H9 (cell line): ENCODE data around the gene IFNA6. TPM values are rescaled to one million over a fixed set of nuclear protein-coding genes. Genes with fewer than 3 reads are reported as not detected.

Experiments used
- DNase-seq: peaks from one replicate; pipeline ENCODE4 v3.0.0-alpha.2; 2017
- H2AFZ ChIP-seq: one replicate; pipeline ENCODE4 v1.6.1; 2013; ENCODE audit warnings: mild to moderate bottlenecking, low read length, control low read depth, moderate library complexity
- H2AK5ac ChIP-seq: 2 replicates; pipeline ENCODE4 v1.6.1; 2013; ENCODE audit warnings: low read length, control low read depth, mixed read lengths; ENCODE audit not compliant: insufficient read length
- H2BK120ac ChIP-seq: one replicate; pipeline ENCODE4 v1.6.1; 2013; ENCODE audit warnings: low read depth, mild to moderate bottlenecking, low read length, control low read depth, inconsistent platforms; ENCODE audit not compliant: poor library complexity, severe bottlenecking
- H2BK12ac ChIP-seq: 2 replicates; pipeline ENCODE4 v1.6.1; 2013; ENCODE audit warnings: low read length, control low read depth, mixed read lengths, low read depth; ENCODE audit not compliant: insufficient read length
- H2BK15ac ChIP-seq: 2 replicates; pipeline ENCODE4 v1.6.1; 2013; ENCODE audit warnings: low read depth, low read length, control low read depth
- H2BK20ac ChIP-seq: one replicate; pipeline ENCODE4 v1.6.1; 2013; ENCODE audit warnings: low read depth, mild to moderate bottlenecking, low read length, control low read depth, inconsistent platforms; ENCODE audit not compliant: poor library complexity, severe bottlenecking
- H2BK5ac ChIP-seq: 2 replicates; pipeline ENCODE4 v1.6.1; 2013; ENCODE audit warnings: low read length, control low read depth, mixed read lengths; ENCODE audit not compliant: insufficient read length
- H3K14ac ChIP-seq: 2 replicates; pipeline ENCODE4 v1.6.1; 2013; ENCODE audit warnings: low read length, control low read depth; ENCODE audit not compliant: insufficient read depth
- H3K18ac ChIP-seq: 2 replicates; pipeline ENCODE4 v1.6.1; 2013; ENCODE audit warnings: low read depth, mild to moderate bottlenecking, mixed read lengths, low read length, control low read depth; ENCODE audit not compliant: insufficient read length
- H3K23ac ChIP-seq: 2 replicates; pipeline ENCODE4 v1.6.1; 2013; ENCODE audit warnings: low read length, control low read depth, mixed read lengths, low read depth; ENCODE audit not compliant: insufficient read length
- H3K23me2 ChIP-seq: 2 replicates; pipeline ENCODE4 v1.6.1; 2013; ENCODE audit warnings: low read depth, mild to moderate bottlenecking, mixed read lengths, low read length, control low read depth; ENCODE audit not compliant: insufficient read length, poor library complexity, severe bottlenecking
- H3K27ac ChIP-seq: 2 replicates; pipeline ENCODE4 v1.5.1; 2013; ENCODE audit warnings: low read length, control low read depth, mixed read lengths, low read depth; ENCODE audit not compliant: insufficient read length
- H3K27me3 ChIP-seq: 2 replicates; pipeline ENCODE4 v1.6.1; 2013; ENCODE audit warnings: low read length, control low read depth, inconsistent platforms; ENCODE audit not compliant: insufficient read depth
- H3K4ac ChIP-seq: 2 replicates; pipeline ENCODE4 v1.6.1; 2013; ENCODE audit warnings: low read depth, mild to moderate bottlenecking, control low read depth, inconsistent platforms, low read length, moderate library complexity
- H3K4me1 ChIP-seq: 2 replicates; pipeline ENCODE4 v1.6.1; 2013; ENCODE audit warnings: low read length, control low read depth, inconsistent platforms; ENCODE audit not compliant: insufficient read depth
- H3K4me2 ChIP-seq: 2 replicates; pipeline ENCODE4 v1.6.1; 2013; ENCODE audit warnings: low read length, control low read depth, mixed read lengths; ENCODE audit not compliant: insufficient read length, insufficient read depth
- H3K56ac ChIP-seq: 2 replicates; pipeline ENCODE4 v1.6.1; 2013; ENCODE audit warnings: low read depth, mild to moderate bottlenecking, mixed read lengths, low read length, control low read depth; ENCODE audit not compliant: insufficient read length
- H3K79me1 ChIP-seq: 2 replicates; pipeline ENCODE4 v1.6.1; 2013; ENCODE audit warnings: low read depth, mild to moderate bottlenecking, moderate library complexity, low read length, control low read depth, inconsistent platforms; ENCODE audit not compliant: insufficient read depth, poor library complexity, severe bottlenecking
- H3K79me2 ChIP-seq: 2 replicates; pipeline ENCODE4 v1.6.1; 2013; ENCODE audit warnings: low read length, control low read depth, inconsistent platforms; ENCODE audit not compliant: insufficient read depth
- H3K9ac ChIP-seq: 2 replicates; pipeline ENCODE4 v1.6.1; 2013; ENCODE audit warnings: low read length, control low read depth, mixed read lengths; ENCODE audit not compliant: insufficient read length; ENCODE audit errors: extremely low read depth
- H3K9me3 ChIP-seq: one replicate; pipeline ENCODE4 v1.6.1; 2013; ENCODE audit warnings: low read depth, low read length, inconsistent platforms; ENCODE audit not compliant: control insufficient read depth
- H3T11ph ChIP-seq: one replicate; pipeline ENCODE4 v1.6.1; 2013; ENCODE audit warnings: mild to moderate bottlenecking, low read length, control low read depth, inconsistent platforms
- H4K20me1 ChIP-seq: one replicate; pipeline ENCODE4 v1.6.1; 2013; ENCODE audit not compliant: control insufficient read depth, insufficient read length, insufficient read depth
- H4K5ac ChIP-seq: 2 replicates; pipeline ENCODE4 v1.6.1; 2013; ENCODE audit warnings: low read depth, mild to moderate bottlenecking, mixed read lengths, low read length, control low read depth; ENCODE audit not compliant: insufficient read length
- H4K8ac ChIP-seq: replicated peaks from 2 replicates; pipeline ENCODE4 v1.6.1; 2013; ENCODE audit warnings: low read length, control low read depth, mixed read lengths, low read depth; ENCODE audit not compliant: insufficient read length
- H4K91ac ChIP-seq: 2 replicates; pipeline ENCODE4 v1.6.1; 2013; ENCODE audit warnings: low read depth, mild to moderate bottlenecking, moderate library complexity, mixed read lengths, low read length, control low read depth; ENCODE audit not compliant: insufficient read length
- H3K27ac Mint-ChIP-seq, 3 experiments: 2 replicates in 2 of 3; 3 replicates in 1 of 3; pipeline ENCODE4 v1.8.0; 2020 to 2021; ENCODE audit warnings: mixed read lengths in 3 of 3, mild to moderate bottlenecking in 1 of 3, moderate library complexity in 1 of 3
- H3K27me3 Mint-ChIP-seq: 2 replicates; pipeline ENCODE4 v1.8.0; 2021; ENCODE audit warnings: low read depth, mild to moderate bottlenecking, moderate library complexity, mixed read lengths
- H3K36me3 Mint-ChIP-seq, 3 experiments: 2 replicates in 2 of 3; 3 replicates in 1 of 3; pipeline ENCODE4 v1.8.0; 2020 to 2021; ENCODE audit warnings: low read depth in 3 of 3, mixed read lengths in 3 of 3; ENCODE audit not compliant: insufficient read depth in 1 of 3
- H3K4me1 Mint-ChIP-seq, 2 experiments: 2 replicates each; pipeline ENCODE4 v1.8.0; 2020; ENCODE audit warnings: mixed read lengths in 2 of 2
- H3K4me3 Mint-ChIP-seq, 2 experiments: 2 replicates in 1 of 2; 3 replicates in 1 of 2; pipeline ENCODE4 v1.8.0; 2020 to 2021; ENCODE audit warnings: mild to moderate bottlenecking in 2 of 2, mixed read lengths in 2 of 2, moderate library complexity in 1 of 2
- H3K9me3 Mint-ChIP-seq, 2 experiments: 2 replicates in 1 of 2; 3 replicates in 1 of 2; pipeline ENCODE4 v1.8.0; 2020; ENCODE audit warnings: mild to moderate bottlenecking in 2 of 2, mixed read lengths in 2 of 2, moderate library complexity in 1 of 2
- CTCF ChIP-seq: fragments of 200-600 bp; sonication (generic); conservative IDR thresholded peaks from 3 replicates; pipeline ENCODE4 v1.8.0; 2021; ENCODE audit warnings: antibody characterized with exemption, mild to moderate bottlenecking
- WGBS: extraction: QIAGEN DNeasy Blood & Tissue Kit; methylation state at CpG from one replicate; pipeline ENCODE4 v1.1.7; 2013; ENCODE audit warnings: missing lambda C conversion rate, low lambda C conversion rate, mixed read lengths; ENCODE audit not compliant: insufficient read length; ENCODE audit errors: extremely low coverage; 5-methylcytosine and 5-hydroxymethylcytosine counted together
- total RNA-seq: library from RNA; stranded (reverse); gene quantifications from 2 replicates; pipeline ENCODE4 v1.2.1, GENCODE V29; 2021

Gene IFNA6
- total RNA-seq, 1 experiment from 2014 or later: not detected

- Mint-ChIP-seq H3K27ac (no peak within 1 kb of the TSS), H3K27me3 (peaks cover 29% of the 10 kb centered on the region), H3K9me3 (no peaks in the 10 kb centered on the region), H3K4me3 (no peak within 1 kb of the TSS), H3K36me3 (no peaks in the 10 kb centered on the region), H3K4me1 (no peaks in the 10 kb centered on the region)
- Histone ChIP-seq H2AK5ac (no peak within 1 kb of the TSS), H3T11ph (no peak within 1 kb of the TSS), H3K56ac (no peak within 1 kb of the TSS), H2BK12ac (no peak within 1 kb of the TSS), H4K91ac (no peak within 1 kb of the TSS), H3K4me1 (no peaks in the 10 kb centered on the region), H2BK15ac (no peak within 1 kb of the TSS), H3K79me1 (no peaks in the 10 kb centered on the region), H3K18ac (no peak within 1 kb of the TSS), H3K9me3 (no peaks in the 10 kb centered on the region), H4K20me1 (no peaks in the 10 kb centered on the region), H3K4ac (no peak within 1 kb of the TSS), H2BK5ac (no peak within 1 kb of the TSS), H3K9ac (no peak within 1 kb of the TSS), H3K14ac (no peak within 1 kb of the TSS), H2AFZ (no peak within 1 kb of the TSS), H3K23ac (no peak within 1 kb of the TSS), H3K4me2 (no peak within 1 kb of the TSS), H4K8ac (no peak within 1 kb of the TSS), H3K79me2 (no peaks in the 10 kb centered on the region), H3K27ac (no peak within 1 kb of the TSS), H3K23me2 (no peaks in the 10 kb centered on the region), H3K27me3 (no peaks in the 10 kb centered on the region), H4K5ac (no peak within 1 kb of the TSS), H2BK20ac (no peak within 1 kb of the TSS), H2BK120ac (no peak within 1 kb of the TSS)
- TF ChIP-seq CTCF: no peak
- no peak for DNase-seq
- no CpG with 5 or more reads among the region's 2 CpGs for WGBS
Measured at GRCh38 chr9:21305213-21305612, 45.5 kb downstream of the IFNA6 start, which contains the start of gene IFNA5. IFNA5 (minus strand) TSS chr9:21305313; CDS start chr9:21305256, 57 bp downstream.

Other genes with a start within 250 kb of the IFNA6 start
- not detected in 2 replicates for gene IFNW1, start 209.1 kb downstream of the IFNA6 start, total RNA-seq
- not detected in 2 replicates for gene IFNA21, start 184.2 kb downstream of the IFNA6 start, total RNA-seq
- not detected in 2 replicates for gene IFNA4, start 163.3 kb downstream of the IFNA6 start, total RNA-seq
- gene IFNA7, start 148.7 kb downstream of the IFNA6 start, total RNA-seq: not detected in 2 replicates
- gene IFNA10, start 143.7 kb downstream of the IFNA6 start, total RNA-seq: not detected in 2 replicates
- not detected in 2 replicates for gene IFNA16, start 133.6 kb downstream of the IFNA6 start, total RNA-seq
- gene IFNA17, start 122.7 kb downstream of the IFNA6 start, total RNA-seq: not detected in 2 replicates
- not detected in 2 replicates for gene IFNA14, start 110.9 kb downstream of the IFNA6 start, total RNA-seq
- not detected in 2 replicates for gene IFNA5, start 45.6 kb downstream of the IFNA6 start, total RNA-seq
- 17.4 and 18.2 TPM in 2 replicates for gene KLHL9, start 15.5 kb downstream of the IFNA6 start, total RNA-seq
- gene IFNA13, start 17.2 kb upstream of the IFNA6 start, total RNA-seq: not detected in 2 replicates
- not detected in 2 replicates for gene IFNA2, start 34.5 kb upstream of the IFNA6 start, total RNA-seq
- not detected in 2 replicates for gene IFNA8, start 58.2 kb upstream of the IFNA6 start, total RNA-seq
- gene IFNA1, start 89.6 kb upstream of the IFNA6 start, total RNA-seq: not detected in 2 replicates
- not detected in 2 replicates for gene IFNE, start 131.4 kb upstream of the IFNA6 start, total RNA-seq